Stimulated activated CD4-positive, alpha-beta T cell treated with anti-CD3 and anti-CD28 coated beads, Interleukin-4, amount 100 ng/mL, for 1 hour (primary cell): ENCODE measurements around the gene WNT4.

Experiments
- DNase-seq: peaks from one replicate; pipeline ENCODE4 v3.0.0-alpha.2; 2020

The WNT4 gene

DNA sequence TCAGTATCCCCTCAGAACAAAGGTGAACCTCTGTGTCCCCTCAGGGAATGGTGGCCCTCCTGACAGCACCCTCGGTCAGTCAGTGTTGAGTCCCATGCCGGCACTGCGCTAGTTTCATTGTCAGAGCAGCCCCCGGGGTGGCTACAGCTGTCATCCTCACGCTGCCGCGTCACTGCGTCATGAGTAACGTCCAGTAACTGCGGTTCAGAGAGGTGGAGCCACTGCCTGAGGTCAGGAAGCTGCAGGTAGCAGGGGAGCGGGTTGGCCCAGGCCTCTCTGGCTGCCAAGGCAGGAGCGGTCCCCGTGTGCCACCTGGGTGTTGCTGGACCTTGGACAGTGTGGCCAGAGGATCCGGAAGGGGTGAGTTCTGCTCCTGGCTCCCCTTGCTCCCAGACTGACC, 20.2 kb upstream of the WNT4 start:
- no peak for DNase-seq

DNA sequence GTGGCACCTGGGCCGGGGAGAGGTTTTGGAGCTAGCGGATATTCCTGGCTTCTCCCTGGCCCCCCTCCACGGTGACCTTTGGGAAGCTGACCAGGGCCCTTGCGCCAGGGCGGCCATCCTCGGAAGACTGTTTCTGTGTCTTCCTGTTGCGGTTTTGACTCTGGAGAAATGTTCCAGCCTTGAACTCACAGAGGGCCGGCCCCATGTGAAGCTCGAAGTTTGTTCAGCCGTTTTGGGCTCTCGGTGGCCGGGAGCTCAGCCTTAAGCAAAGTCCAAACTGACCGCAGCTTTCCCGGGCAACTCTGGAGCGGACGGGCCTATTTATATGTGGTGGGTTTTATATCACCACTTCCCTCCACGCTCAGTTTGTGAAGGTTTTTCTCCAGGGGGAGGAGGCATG, 17.0 kb upstream of the WNT4 start:
- DNase-seq = no peak

DNA sequence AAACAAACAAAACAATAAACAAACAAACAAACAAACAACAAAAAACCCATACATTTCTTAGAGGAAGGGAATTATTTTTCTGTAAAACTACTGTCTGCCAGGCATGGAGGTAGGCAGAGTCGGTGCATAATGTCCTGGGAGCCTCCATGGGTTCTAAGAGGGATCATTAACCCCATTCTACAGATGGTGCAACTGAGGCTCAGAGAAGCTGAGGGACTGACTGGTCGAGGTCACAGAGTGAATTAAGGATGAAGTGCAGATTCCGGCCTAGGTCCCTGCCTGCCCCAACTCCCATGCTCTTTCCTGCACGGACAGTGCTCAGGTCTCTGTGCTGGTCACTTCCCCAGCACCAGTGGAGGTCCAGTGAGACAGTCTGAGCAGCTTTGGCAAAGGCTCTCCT, 15.8 kb upstream of the WNT4 start:
- no peak for DNase-seq

DNA sequence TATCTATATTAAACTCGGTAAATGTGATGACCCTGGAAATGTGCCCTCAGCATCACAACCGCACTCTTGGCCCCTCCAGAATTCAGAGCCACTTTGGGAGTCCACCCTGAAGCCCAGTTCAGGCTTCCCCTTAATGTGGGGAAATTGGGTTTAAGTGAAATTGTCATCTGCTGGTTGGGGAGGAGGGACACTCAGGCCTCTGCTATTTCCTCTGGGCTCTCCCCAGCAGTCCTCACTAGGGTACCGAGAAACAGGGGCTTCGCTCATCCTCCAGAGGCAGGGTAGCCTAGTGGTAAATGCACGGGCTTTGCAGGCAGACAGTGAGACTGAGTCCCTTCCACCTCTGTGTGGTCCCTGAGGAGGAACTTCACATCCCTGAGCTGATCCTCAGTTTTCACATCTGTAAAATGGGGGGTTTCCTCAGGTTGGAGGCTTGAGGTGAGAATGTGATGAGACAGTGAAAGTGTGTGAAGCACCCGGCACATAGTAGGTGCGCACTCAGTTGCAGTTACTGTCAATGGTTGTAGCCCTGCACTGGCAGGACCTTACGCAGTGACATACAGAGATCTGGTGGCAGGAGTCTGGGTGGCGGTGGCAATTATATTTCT, 14.6 kb upstream of the WNT4 start:
- DNase-seq = no peak

DNA sequence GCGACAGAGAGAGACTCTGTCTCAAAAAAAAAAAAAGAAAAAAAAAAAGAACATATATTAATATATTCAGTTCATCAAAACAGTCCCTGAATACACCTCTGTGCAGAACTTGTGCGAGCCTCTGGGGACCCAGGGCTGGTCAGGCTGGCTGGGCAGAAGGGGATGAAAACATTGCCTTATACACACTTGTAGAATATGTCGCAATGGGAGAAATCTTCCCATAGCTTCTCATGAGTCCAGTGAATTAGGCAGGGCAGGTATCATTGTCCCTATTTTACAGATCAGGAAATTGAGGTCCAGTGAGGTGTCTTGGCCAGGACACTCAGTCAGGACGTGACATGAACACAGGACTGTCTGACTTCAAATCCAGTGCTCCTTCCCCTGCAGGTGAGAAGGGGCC, 12.6 kb upstream of the WNT4 start:
- DNase-seq = no peak

DNA sequence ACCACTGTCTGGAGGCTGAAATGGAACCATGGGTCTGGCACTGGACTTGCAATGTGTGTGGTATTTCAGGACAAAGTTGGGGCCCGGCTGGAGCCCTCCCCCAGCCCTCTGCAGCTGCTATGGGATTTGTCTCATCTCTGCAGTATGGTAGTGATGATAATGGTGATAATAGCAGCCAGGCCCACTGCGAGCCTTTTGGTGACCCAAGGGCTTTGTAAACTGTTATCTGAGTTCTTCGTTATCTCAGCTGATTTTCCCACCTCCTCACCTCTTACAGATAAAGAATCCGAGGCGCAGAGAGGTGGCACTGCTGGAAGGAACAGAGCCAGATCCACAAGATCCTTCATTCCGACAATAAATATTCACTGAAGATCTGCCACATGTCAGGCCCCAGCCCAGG, 11.7 kb upstream of the WNT4 start:
- no peak for DNase-seq

DNA sequence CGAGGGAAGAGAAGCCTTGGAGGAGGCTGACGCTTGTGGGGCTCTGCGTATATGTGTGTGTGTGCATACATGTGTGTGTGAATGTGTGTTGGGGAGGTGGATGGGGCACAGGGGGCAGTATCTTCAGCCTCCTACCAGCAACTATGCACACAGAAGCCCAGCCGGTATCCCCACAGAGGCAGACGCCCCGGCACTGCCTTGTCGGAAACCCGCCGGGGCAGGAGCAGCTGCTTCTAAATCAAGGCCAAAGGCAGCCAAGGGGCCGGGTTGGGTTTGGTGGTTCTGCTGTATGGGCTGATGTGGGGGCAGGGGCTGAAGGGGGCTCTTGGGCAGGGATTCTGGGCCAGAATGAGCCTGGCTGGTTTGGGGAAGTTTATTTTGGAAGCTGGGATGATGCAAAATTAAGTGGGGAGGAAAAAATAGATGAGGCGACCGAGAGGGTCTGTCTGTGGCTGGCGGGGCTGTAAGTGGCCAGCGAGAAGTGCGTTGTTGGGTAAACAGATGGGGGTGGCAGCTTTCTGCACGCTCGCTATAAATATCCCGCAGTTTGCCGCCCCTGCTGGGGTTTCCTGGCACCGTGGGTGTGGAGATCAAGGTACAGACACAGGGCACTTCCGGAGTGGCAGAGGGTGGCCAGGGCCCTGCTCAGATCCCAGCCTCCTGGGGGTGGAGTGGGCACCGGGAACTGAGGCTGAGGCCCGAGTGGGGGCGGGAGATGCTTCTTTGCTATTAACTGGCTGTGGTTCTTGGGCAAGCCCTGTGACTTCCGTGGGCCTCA, 11.0 kb upstream of the WNT4 start:
- no peak for DNase-seq

DNA sequence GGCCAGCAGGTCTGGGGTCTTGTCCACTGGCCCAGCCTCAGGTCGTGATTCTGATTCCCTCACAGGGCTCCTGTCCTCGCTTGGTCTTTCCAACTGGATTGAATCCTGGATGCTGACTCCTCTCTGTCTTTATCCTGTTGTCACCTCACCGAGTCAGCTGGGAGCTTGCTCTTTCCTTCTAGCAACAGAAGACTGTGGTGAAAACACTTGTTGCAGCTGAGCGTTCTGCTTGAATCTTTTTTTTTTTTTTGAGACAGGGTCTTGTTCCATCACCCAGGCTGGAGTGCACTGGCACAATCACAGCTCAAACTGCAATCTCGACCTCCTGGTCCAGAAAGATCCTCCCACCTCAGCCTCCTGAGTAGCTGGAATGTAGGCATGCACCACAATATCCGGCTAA, 8.0 kb upstream of the WNT4 start:
- no peak for DNase-seq

DNA sequence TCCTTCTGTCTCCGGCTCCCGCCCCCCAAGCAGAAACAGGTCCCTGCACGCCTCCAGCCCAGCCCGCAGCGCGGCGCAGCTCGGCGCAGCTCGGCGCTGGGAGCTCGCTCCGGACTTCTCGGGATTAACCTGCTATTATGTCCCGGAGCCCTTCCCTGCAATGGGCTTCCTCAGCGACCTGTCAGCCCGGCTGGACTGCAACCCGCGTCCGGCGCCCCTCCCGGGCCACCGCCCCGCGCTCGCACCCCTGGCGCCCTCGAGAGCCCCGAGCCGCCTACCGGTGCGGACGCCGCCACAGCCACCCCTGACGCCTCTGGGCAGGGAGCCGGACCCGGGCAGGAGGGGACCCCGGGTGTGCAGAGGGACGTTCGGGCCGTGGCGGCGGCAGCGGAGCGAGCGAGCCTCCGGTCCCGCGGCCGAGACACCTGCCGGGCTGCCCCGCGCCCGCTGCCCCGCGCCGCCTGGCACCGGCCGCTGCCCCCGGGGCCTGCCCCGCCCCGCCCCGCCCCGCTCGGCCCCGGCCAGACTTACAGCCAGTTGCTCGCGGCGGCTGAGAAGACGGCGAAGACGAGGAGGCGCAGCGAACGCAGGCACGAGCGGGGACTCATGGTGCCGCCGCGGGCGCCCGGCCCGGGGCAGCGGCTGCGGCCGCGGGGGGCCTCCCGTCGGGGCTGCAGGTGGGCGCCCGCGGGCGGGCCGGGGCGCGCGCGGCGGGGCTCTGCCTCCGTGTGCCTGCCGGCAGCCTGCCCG, 407 bp downstream of the WNT4 start:
- no peak for DNase-seq

DNA sequence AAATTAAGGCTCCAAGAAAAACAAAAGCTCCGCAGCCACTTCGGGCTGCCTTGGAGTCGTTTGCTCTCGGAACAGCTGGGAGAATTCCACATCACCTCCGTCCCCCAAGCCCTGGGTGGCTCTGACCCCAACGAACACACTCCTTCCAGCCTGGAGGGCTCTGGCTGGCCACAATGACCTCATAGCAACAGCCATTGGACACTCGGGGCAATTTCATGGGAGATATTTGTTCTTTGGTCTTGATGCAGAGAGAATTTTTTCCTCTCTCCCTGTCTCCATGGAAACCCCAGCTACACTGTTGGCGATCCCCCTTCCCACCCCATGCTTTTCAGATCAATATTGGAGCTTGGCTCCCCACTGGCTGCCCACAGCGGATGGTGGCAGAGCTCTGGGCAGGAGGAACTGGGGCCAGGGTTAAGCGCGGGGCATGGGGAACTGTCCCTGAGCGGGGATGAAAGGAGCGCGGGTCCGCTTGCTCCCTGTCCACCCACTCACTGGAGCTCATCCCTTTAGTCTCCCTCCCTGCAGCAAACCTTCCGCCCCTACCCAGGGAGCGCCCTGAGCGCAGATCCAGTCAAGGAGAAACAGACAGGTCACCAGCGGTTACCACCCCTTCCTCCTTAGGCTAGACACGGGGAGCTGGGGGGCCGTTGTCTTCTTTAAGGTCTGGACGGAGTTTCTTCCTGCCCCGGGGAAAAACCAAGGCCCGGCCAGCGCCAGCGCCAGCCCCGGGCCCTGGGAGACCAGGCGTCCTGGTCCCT, 1.2 kb downstream of the WNT4 start:
- no peak for DNase-seq

DNA sequence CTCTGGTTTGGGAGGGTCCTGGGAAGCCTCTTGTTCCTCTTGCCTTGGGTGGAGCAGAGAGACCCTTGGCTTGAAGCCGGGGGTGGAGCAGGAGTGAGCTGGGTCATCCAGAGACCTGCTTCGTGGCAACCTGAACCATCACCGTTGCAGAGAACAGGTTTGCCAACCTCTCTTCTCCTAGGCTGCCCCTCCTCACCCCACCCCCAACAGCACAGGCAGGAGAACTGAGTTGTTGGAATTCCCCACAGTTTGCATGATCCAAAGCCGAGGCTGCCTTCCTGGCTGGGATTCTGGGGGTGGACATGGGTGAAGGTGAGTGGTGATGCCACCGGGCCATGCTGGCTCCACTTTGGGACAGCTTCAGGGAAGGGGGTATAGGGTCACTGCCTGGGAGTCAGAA, 2.2 kb downstream of the WNT4 start:
- DNase-seq = no peak

DNA sequence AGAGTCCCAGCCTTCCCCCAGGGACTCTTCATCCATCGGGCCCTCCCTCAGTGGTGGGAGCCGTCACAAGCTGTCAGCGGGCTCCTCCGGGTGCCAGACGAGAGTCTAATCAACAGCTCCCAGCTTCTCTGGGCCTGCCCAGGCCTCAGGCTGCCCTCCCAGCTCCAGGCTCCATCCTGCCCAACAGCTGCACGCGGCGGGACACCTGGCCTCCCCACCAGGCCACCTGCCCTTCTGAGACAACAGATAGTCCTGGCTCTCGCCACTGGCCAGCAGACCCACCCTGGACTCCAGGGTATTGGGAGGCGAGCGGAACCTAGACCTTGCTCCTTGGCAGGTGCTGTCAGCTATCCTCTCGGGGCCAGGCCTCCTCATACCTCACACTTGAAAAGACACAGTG, 3.1 kb downstream of the WNT4 start:
- DNase-seq = no peak

DNA sequence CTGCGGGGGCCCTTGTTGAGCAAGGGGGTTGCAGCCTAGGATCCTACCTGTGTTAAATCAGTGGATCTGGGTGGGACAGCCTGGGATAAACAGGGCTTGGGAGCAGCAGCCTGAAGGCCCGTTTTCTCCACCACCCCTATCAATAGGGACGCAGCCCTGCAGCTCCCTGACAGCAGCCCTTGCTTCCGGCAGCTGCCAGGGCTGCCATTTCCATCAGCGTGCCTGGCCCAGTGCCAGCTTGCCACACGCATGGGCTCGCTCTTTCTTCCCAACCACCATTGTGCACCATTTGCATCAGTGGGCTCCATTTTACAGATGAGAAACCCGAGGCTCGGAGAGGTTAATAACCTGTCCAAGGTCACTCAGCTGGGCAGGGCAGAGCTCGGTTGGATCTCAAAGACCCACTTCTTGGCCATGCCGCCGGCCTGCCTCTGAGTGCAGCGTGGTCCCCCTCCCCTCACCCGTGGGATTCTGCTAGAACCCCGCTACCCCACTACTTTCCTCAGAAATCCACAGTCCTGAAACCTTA, 3.8 kb downstream of the WNT4 start:
- DNase-seq = no peak

DNA sequence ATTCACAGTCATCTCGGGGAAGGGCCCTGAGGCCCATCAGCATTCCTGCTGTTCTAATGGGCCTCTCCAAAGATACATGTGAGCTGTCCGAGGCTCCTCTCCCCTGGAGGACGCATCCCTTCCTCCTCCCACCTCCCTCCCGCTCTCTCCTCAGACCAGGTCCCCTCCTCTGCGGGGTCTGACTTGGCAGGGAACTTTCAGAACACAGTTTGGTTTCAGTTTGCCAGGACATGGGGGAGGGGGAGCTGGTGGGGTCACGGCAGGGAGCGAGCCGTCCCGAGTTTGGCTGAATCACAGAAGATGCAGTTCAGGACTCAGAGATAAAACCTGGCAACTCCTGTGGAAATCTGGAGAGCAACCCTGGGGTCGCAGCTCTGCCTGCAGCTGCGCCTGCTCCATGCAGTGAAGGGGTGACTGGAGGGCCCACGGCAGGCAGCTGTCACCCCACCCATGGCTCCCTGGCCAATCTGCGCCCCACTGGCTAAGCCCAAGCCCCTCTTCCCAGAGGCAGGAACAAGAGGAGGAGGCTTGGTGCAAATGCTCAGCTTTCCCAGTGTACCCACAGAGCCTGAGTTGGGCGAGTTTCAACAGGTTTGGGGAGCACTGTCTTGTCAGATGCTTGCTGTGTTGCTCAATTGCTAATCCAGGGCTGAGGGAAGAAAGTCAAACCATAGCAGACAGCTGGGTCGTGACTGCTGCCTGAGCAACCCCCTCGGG, 5.7 kb downstream of the WNT4 start:
- no peak for DNase-seq

DNA sequence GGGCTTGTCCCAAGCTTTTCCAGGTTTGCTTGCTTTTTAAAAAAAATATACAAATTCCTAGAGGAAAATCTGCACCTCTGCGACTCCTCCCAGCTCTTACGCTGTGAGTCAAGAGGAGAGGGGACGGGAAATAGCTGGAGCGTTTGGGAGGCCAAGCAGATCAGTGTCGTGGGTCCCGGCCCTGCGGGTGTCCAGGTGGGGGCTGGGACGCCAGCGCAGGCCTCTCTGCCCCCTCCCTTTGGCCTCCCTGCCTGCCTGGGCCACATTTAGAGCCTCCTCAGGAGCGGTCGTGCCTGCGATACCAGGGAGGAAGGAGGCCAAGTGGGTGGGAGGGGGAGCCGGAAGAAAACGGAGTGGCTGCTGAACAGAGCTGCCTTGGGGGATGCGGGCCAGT, 9.0 kb downstream of the WNT4 start:
- DNase-seq = no peak

DNA sequence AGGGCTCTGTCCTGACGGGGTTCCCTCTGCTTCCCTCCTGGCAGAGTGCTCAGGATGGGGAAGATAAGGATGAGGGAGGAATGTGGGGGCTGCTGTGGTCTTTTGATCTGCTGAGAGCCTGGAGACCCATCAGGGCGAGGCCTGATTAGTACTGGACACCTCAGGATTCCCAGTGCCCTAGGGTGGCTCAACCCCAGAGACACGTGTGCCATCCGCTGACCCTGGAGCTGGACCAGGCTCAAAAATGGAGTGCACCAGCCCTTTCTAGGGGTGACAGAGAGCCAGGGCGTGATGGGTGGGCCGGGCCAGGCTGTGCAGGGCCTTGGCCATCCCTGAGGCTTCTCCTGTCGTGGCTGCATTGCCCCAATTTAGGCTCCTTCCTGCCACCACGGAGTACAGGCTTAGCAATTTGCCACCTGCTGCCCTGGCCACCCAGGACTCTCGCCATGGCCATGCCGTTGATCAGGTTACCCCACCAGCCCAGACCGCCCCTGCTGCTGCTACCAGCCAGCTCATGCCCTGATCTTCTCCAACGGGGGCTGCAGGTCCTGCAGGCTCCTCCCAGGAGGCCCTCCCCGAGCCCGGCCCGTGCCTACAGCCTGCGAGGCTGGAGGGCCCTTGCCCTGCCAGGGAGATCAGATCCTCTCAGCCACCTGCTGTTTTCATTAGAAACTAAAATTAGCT, 9.5 kb downstream of the WNT4 start:
- DNase-seq = no peak

DNA sequence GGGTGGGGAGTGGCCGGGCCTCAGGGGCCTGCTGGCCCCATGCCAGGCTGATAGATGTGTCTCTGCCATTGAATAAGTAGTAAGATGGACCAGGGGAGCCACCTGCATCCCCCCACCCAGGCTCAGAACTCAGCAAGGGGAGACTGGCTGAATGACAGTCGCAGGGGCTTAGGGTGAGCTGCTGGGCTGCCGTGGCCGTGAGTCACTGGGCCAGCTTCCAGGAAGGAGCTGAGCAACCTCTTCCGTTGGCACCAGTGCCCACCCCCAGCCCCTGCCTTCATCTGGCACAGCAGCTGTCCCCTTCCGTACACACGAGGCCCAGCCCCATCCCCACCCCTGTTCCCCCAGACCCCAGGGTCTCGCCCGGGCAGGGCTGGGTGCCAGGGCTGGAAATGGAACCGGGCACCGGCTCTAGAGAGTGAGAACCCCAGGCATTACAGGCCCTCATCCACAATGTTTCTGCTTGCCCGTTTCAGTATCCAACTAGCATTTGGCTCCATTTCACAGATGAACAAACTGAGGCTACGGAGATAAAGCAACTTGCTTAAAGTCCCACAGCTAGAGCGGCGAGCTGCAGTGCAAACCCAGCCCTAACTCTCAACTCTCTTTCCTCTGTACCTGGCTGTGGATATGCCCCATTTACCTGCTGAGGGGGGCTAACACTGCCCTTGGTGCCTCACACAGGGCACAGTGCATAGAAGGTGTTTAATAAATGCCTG, 10.2 kb downstream of the WNT4 start:
- DNase-seq = no peak

DNA sequence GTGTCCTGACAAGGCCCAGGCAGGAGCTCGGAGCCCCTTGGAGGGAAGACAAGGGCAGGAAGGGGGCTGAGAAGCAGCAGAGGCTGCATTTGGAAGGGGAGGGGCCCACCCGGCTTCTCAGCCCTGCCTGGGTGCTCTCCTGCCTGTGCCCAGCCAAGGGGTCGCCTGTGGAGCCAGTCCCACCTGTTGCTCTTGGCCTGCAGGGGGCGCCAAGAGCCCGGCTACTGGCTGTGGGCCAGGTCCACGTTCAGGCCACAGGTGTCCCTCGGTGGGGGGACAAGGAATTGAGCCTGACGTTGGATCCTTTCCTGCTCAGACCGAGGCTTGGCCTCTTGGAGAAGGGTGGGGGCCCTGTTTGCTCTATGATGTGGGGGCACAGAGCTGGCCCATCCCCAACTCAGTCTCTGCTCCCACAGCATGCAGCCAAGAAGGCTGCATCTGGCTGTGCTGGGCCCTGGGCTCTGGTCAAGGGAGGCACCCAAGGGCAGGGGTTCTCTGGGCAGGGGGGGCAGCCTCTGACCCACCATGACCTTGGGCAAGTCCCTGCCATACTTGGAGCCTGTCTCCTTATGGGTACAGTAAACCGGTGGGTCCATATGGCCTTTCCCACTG, 10.9 kb downstream of the WNT4 start:
- DNase-seq = peak; percentile 60

DNA sequence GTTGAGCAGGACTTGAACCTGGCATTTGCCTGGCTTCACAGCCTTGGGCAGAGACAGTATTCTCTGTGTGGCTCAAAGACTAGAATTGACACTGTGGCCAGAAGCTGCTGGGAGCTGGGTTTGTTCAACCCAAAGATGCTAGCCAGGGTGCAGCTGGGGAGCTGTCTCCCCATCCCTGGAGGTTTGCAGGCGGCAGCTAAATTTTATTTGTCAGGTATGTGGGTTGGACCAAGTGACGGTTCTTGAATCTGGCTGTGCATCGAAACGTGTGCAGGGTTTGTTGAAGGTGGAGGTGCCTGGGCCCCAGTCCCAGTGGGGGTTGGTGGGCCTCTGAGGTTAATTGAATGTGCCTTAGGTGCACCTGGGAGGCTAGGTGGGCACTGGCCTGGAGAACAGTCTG, 11.8 kb downstream of the WNT4 start:
- no peak for DNase-seq

DNA sequence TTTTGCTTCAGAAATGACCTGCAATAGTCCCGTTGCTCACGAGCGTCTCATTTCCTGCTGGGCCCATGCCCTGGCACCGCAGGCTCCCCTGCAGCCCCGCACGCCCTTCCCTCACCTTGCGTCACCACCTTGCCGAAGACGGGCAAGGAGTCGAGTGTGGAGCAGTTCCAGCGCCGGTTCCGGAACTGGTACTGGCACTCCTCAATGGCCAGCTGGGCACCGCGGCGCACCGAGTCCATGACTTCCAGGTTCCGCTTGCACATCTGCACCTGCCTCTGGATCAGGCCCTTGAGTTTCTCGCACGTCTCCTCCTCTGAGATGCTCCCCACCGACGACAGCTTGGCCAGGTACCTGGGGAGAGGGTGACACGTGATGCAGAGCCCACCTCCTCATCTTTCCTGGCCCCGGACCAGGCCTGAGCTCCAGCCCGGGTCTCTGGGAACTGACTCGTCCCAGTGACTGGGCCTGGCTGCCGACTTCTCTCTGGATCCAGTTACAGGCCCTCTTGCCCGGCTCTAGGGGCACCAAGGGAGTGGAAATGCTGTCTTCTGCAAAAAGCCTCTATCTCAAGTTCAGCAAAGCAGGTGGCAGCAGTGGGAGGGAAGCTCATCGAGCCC, 13.3 kb downstream of the WNT4 start:
- DNase-seq = no peak
